Hematopoietic multipotent progenitor cell treated with erythropoietin and hydrocortisone succinate and interleukin-3 and kit ligand, for 15 days (in vitro differentiated cells): ENCODE measurements around the gene WNT9A.
"Not testable (repeated sequence)": the region's sequence is repeated elsewhere in the genome, so short reads cannot be mapped to it uniquely, and the experiment has no call there.

ENCODE experiments used
- DNase-seq: peaks from one replicate; pipeline ENCODE4 v3.0.0-alpha.2; 2015; ENCODE audit warnings: low spot score

WNT9A gene

GRCh38 chr1:227947676-227948492 is at the start of gene WNT9A:
WNT9A (minus strand) TSS chr1:227947932; CDS start chr1:227947887, 45 bp downstream.
- DNase-seq: no peak

GRCh38 chr1:227996187-227996950 is 48.6 kb upstream of the WNT9A start:
- no peak for DNase-seq

- DNase-seq: no peak
Observed at GRCh38 chr1:227994632-227995300, 47.0 kb upstream of the WNT9A start.

GRCh38 chr1:227987181-227987580 is 39.4 kb upstream of the WNT9A start:
- DNase-seq: no peak

- not testable (repeated sequence) for DNase-seq
Observed at GRCh38 chr1:227975583-227976283, 28.0 kb upstream of the WNT9A start.

GRCh38 chr1:227973724-227974288 is 26.1 kb upstream of the WNT9A start:
- DNase-seq: not testable (repeated sequence)

GRCh38 chr1:227972843-227973374 is 25.2 kb upstream of the WNT9A start:
- peak; percentile 17 for DNase-seq

GRCh38 chr1:227972283-227972679 is 24.5 kb upstream of the WNT9A start:
- not testable (repeated sequence) for DNase-seq

GRCh38 chr1:227971643-227972282 is 24.0 kb upstream of the WNT9A start:
- not testable (repeated sequence) for DNase-seq

- DNase-seq: not testable (repeated sequence)
Observed at GRCh38 chr1:227971216-227971615, 23.5 kb upstream of the WNT9A start.

GRCh38 chr1:227970076-227970995 is 22.6 kb upstream of the WNT9A start:
- DNase-seq: not testable (repeated sequence)

GRCh38 chr1:227967815-227968214 is 20.1 kb upstream of the WNT9A start:
- DNase-seq: not testable (repeated sequence)

- not testable (repeated sequence) for DNase-seq
Observed at GRCh38 chr1:227966733-227967132, 19.0 kb upstream of the WNT9A start.

- DNase-seq: no peak
Observed at GRCh38 chr1:227961651-227962466, 14.1 kb upstream of the WNT9A start.

- DNase-seq: no peak
Observed at GRCh38 chr1:227959325-227959860, 11.7 kb upstream of the WNT9A start.

- DNase-seq: no peak
Observed at GRCh38 chr1:227958617-227959324, 11.0 kb upstream of the WNT9A start.

- DNase-seq: no peak
Observed at GRCh38 chr1:227955808-227956207, 8.1 kb upstream of the WNT9A start.
